NCI-H1694 treated with DMSO at 0.1 percent for 48 hours (cell line): ENCODE measurements around the gene SUSD6.
"Not testable (repeated sequence)": the region's sequence is repeated elsewhere in the genome, so short reads cannot be mapped to it uniquely, and the experiment has no call there.

Experiments used
- DNase-seq: peaks from one replicate; lab custom pipeline; 2025; lab: John Stamatoyannopoulos, UW

The SUSD6 gene

GRCh38 chr14:69620981-69621380, 9.6 kb downstream of the SUSD6 start:
- no peak for DNase-seq

GRCh38 chr14:69624136-69624535, 12.7 kb downstream of the SUSD6 start:
- DNase-seq, result no peak

GRCh38 chr14:69625299-69626131, 14.1 kb downstream of the SUSD6 start:
- DNase-seq, result no peak

GRCh38 chr14:69626132-69626500, 14.7 kb downstream of the SUSD6 start:
- no peak for DNase-seq

GRCh38 chr14:69629225-69630127, 18.1 kb downstream of the SUSD6 start:
- DNase-seq, result no peak

GRCh38 chr14:69630360-69630759, 19.0 kb downstream of the SUSD6 start:
- DNase-seq, result no peak

- no peak for DNase-seq
Observed at GRCh38 chr14:69631509-69631908, 20.1 kb downstream of the SUSD6 start.

GRCh38 chr14:69632164-69632563, 20.8 kb downstream of the SUSD6 start:
- no peak for DNase-seq

GRCh38 chr14:69632593-69633151, 21.3 kb downstream of the SUSD6 start:
- DNase-seq, result no peak

GRCh38 chr14:69633238-69633637, 21.8 kb downstream of the SUSD6 start:
- no peak for DNase-seq

GRCh38 chr14:69635981-69636639, 24.7 kb downstream of the SUSD6 start:
- DNase-seq, result no peak

- DNase-seq, result no peak
Observed at GRCh38 chr14:69636718-69637480, 25.5 kb downstream of the SUSD6 start.

GRCh38 chr14:69637503-69638031, 26.2 kb downstream of the SUSD6 start:
- no peak for DNase-seq

GRCh38 chr14:69640931-69641330, 29.5 kb downstream of the SUSD6 start:
- DNase-seq, result no peak

GRCh38 chr14:69642212-69642793, 30.9 kb downstream of the SUSD6 start:
- DNase-seq, result not testable (repeated sequence)

GRCh38 chr14:69643430-69644200, 32.2 kb downstream of the SUSD6 start:
- DNase-seq, result peak; percentile 61

- DNase-seq, result no peak
Observed at GRCh38 chr14:69644814-69645213, 33.4 kb downstream of the SUSD6 start.

- no peak for DNase-seq
Observed at GRCh38 chr14:69647213-69647612, 35.8 kb downstream of the SUSD6 start.

GRCh38 chr14:69647642-69648041, 36.2 kb downstream of the SUSD6 start:
- not testable (repeated sequence) for DNase-seq
